Smooth muscle cell (in vitro differentiated cells): ENCODE results near the gene PIK3CD. TPM values are rescaled to one million over a fixed set of nuclear protein-coding genes. Genes with fewer than 3 reads are reported as not detected.

Experiments used
- DNase-seq: peaks from one replicate; lab custom pipeline; 2025; ENCODE audit not compliant: unreplicated experiment; lab: John Stamatoyannopoulos, UW
- H2AFZ ChIP-seq: fragments of 200-600 bp; sonication (generic); 2 replicates; pipeline ENCODE4 v1.6.0; 2016; ENCODE audit warnings: antibody characterized with exemption, low read depth, mild to moderate bottlenecking
- H3F3A ChIP-seq: fragments of 200-600 bp; sonication (generic); 2 replicates; pipeline ENCODE4 v1.6.0; 2017; ENCODE audit warnings: antibody characterized with exemption, low read depth
- H3K27ac ChIP-seq: fragments of 200-600 bp; sonication (generic); 2 replicates; pipeline ENCODE4 v1.5.1; 2016; ENCODE audit warnings: low read depth, mild to moderate bottlenecking
- H3K27me3 ChIP-seq: fragments of 200-600 bp; sonication (generic); 2 replicates; pipeline ENCODE4 v1.6.1; 2016; ENCODE audit warnings: low read depth, mild to moderate bottlenecking
- H3K36me3 ChIP-seq: fragments of 200-600 bp; sonication (generic); 2 replicates; pipeline ENCODE4 v1.5.1; 2016; ENCODE audit warnings: low read depth
- H3K4me1 ChIP-seq: fragments of 200-600 bp; sonication (generic); 2 replicates; pipeline ENCODE4 v1.5.1; 2016; ENCODE audit warnings: low read depth
- H3K4me2 ChIP-seq: fragments of 200-600 bp; sonication (generic); 2 replicates; pipeline ENCODE4 v1.6.0; 2016; ENCODE audit warnings: mild to moderate bottlenecking
- H3K4me3 ChIP-seq: fragments of 200-600 bp; sonication (generic); 2 replicates; pipeline ENCODE4 v1.5.1; 2016; ENCODE audit warnings: mild to moderate bottlenecking
- H3K79me2 ChIP-seq: fragments of 200-600 bp; sonication (generic); 2 replicates; pipeline ENCODE4 v1.6.0; 2016; ENCODE audit warnings: low read depth, mild to moderate bottlenecking
- H3K9ac ChIP-seq: fragments of 200-600 bp; sonication (generic); 2 replicates; pipeline ENCODE4 v1.6.0; 2016; ENCODE audit warnings: low read depth
- H3K9me3 ChIP-seq: fragments of 200-600 bp; sonication (generic); replicated peaks from 2 replicates; pipeline ENCODE4 v1.5.1; 2016; ENCODE audit warnings: low read depth
- H4K20me1 ChIP-seq: fragments of 200-600 bp; sonication (generic); 2 replicates; pipeline ENCODE4 v1.6.0; 2016; ENCODE audit warnings: low read depth
- CTCF ChIP-seq: fragments of 200-600 bp; sonication (generic); IDR thresholded peaks from 2 replicates; pipeline ENCODE4 v1.5.1; 2017; ENCODE audit warnings: borderline replicate concordance, mild to moderate bottlenecking, antibody characterized with exemption; ENCODE audit not compliant: insufficient read depth, poor library complexity, severe bottlenecking
- WGBS: methylation state at CpG from one replicate; pipeline ENCODE4 v1.1.7; 2016; ENCODE audit warnings: low lambda C conversion rate; 5-methylcytosine and 5-hydroxymethylcytosine counted together
- polyA plus RNA-seq: library from polyadenylated mRNA; unstranded; fragments of >200 nt; fragmentation: Nextera tagmentation; extraction: Ambion mirVana; gene quantifications from 2 replicates; pipeline ENCODE4 v1.2.1, GENCODE V29; 2016
- total RNA-seq: library from RNA; depleted of rRNA; stranded (reverse); fragments of >200 nt; gene quantifications from 2 replicates; pipeline ENCODE4 v1.2.3, GENCODE V29; 2014

The PIK3CD gene
- total and polyA plus RNA-seq, 2 experiments from 2014 or later: 3.9 to 4.1 TPM

- H3K4me1 ChIP-seq: no peaks in the 10 kb centered on the region
- H3K27me3 ChIP-seq: no peaks in the 10 kb centered on the region
- H4K20me1 ChIP-seq: no peaks in the 10 kb centered on the region
- H3K9me3 ChIP-seq: no peaks in the 10 kb centered on the region
- no peaks in the 10 kb centered on the region for H3K79me2 ChIP-seq
- no peak overlapping the region for H3K27ac ChIP-seq
- no peak overlapping the region for H3K9ac ChIP-seq
- no peak for TF ChIP-seq CTCF
- H3F3A ChIP-seq: no peaks in the 10 kb centered on the region
- no peak overlapping the region for H2AFZ ChIP-seq
- H3K36me3 ChIP-seq: no peaks in the 10 kb centered on the region
- no peak overlapping the region for H3K4me3 ChIP-seq
- no peak overlapping the region for H3K4me2 ChIP-seq
- no peak for DNase-seq
- 95% methylated on average over 39 of the region's 40 CpGs for WGBS
These were observed 64.2 kb downstream of the PIK3CD start for GRCh38 chr1:9715536-9716226.

GRCh38 chr1:9716404-9717192, 65.1 kb downstream of the PIK3CD start:
- TF ChIP-seq CTCF: no peak
- Histone ChIP-seq H3F3A (no peaks in the 10 kb centered on the region), H3K4me3 (no peak overlapping the region), H3K27ac (no peak overlapping the region), H3K36me3 (no peaks in the 10 kb centered on the region), H3K4me2 (no peak overlapping the region), H2AFZ (no peak overlapping the region), H3K79me2 (no peaks in the 10 kb centered on the region), H3K27me3 (no peaks in the 10 kb centered on the region), H3K9me3 (no peaks in the 10 kb centered on the region), H3K4me1 (no peaks in the 10 kb centered on the region), H3K9ac (no peak overlapping the region), H4K20me1 (no peaks in the 10 kb centered on the region)
- WGBS: 97% methylated on average over 29 of the region's 29 CpGs
- no peak for DNase-seq

GRCh38 chr1:9717193-9718005, 65.9 kb downstream of the PIK3CD start:
- Histone ChIP-seq H3K4me3 (no peak overlapping the region), H4K20me1 (no peaks in the 10 kb centered on the region), H3K4me1 (no peaks in the 10 kb centered on the region), H3K36me3 (no peaks in the 10 kb centered on the region), H3K9ac (no peak overlapping the region), H3K9me3 (no peaks in the 10 kb centered on the region), H3K79me2 (no peaks in the 10 kb centered on the region), H3K27me3 (no peaks in the 10 kb centered on the region), H3K27ac (no peak overlapping the region), H2AFZ (no peak overlapping the region), H3F3A (no peaks in the 10 kb centered on the region), H3K4me2 (no peak overlapping the region)
- no peak for DNase-seq
- WGBS: 77% methylated on average over 25 of the region's 25 CpGs
- no peak for TF ChIP-seq CTCF
